Suprapubic skin (tissue), 4 donors: ENCODE results near the gene EGFR. TPM values are rescaled to one million over a fixed set of nuclear protein-coding genes. Genes with fewer than 3 reads are reported as not detected.

Experiments used
- DNase-seq, 2 donors: peaks; one replicate each; pipeline ENCODE4 v3.0.0-alpha.2; 2019; ENCODE audit warnings: low spot score in 2 of 2
- H3K27ac ChIP-seq: fragments of 200-600 bp; sonication (generic); one replicate; pipeline ENCODE4 v1.5.1; 2019
- H3K27me3 ChIP-seq: fragments of 200-600 bp; sonication (generic); one replicate; pipeline ENCODE4 v1.5.1; 2019
- H3K36me3 ChIP-seq: fragments of 200-600 bp; sonication (generic); one replicate; pipeline ENCODE4 v1.5.1; 2019
- H3K4me1 ChIP-seq: fragments of 200-600 bp; sonication (generic); one replicate; pipeline ENCODE4 v1.5.1; 2019
- H3K4me3 ChIP-seq: fragments of 200-600 bp; sonication (generic); one replicate; pipeline ENCODE4 v1.5.1; 2019; ENCODE audit warnings: mild to moderate bottlenecking
- H3K9me3 ChIP-seq: fragments of 200-600 bp; sonication (generic); one replicate; pipeline ENCODE4 v1.5.1; 2019
- CTCF ChIP-seq, 2 donors: fragments of 200-600 bp in 1 of 2; fragments of 450-650 bp in 1 of 2; sonication (generic) in 1 of 2; IDR thresholded peaks; one replicate each; pipeline ENCODE4 v1.5.1; 2016 to 2019; ENCODE audit warnings: antibody characterized with exemption in 2 of 2, mild to moderate bottlenecking in 1 of 2, moderate library complexity in 1 of 2
- EP300 ChIP-seq: sonication (generic); formaldehyde crosslinking; IDR thresholded peaks from one replicate; pipeline ENCODE4 v1.6.1; 2017; ENCODE audit warnings: antibody characterized with exemption
- POLR2A ChIP-seq, 2 donors: fragments of 450-650 bp; IDR thresholded peaks; one replicate each; pipeline ENCODE4 v1.6.1; 2017; ENCODE audit warnings: antibody characterized with exemption in 2 of 2, mild to moderate bottlenecking in 2 of 2, moderate library complexity in 2 of 2
- POLR2AphosphoS5 ChIP-seq, 3 donors: sonication (generic); formaldehyde crosslinking; IDR thresholded peaks; one replicate each; pipeline ENCODE4 v1.6.1; 2017; ENCODE audit warnings: antibody characterized with exemption in 3 of 3
- WGBS: methylation state at CpG from one replicate; pipeline ENCODE4 v1.1.5; 2018; 5-methylcytosine and 5-hydroxymethylcytosine counted together
- total RNA-seq, 4 donors: library from RNA; depleted of rRNA; stranded (reverse); fragments of >200 nt; gene quantifications; one replicate each; pipeline ENCODE4 v1.1.0, GENCODE V29; 2016

The EGFR gene
- total RNA-seq, 4 donors from 2014 or later, result 231 to 341 (median 271) TPM

GRCh38 chr7:55104712-55105433, 86.1 kb downstream of the EGFR start:
- DNase-seq, result no peak
- WGBS, result 45% methylated on average over 3 of the region's 3 CpGs
- H3K27ac ChIP-seq, result no peak overlapping the region

GRCh38 chr7:55105952-55106351, 87.1 kb downstream of the EGFR start:
- no peaks in the 10 kb centered on the region for H3K27me3 ChIP-seq
- TF ChIP-seq EP300, result no peak
- TF ChIP-seq POLR2A (IDR thresholded peaks at IDR 0.05), result no peak
- TF ChIP-seq CTCF (IDR thresholded peaks at IDR 0.05), result no peak
- TF ChIP-seq POLR2AphosphoS5 (IDR thresholded peaks at IDR 0.05), result no peak
- DNase-seq, result no peak
- H3K9me3 ChIP-seq, result no peaks in the 10 kb centered on the region
- no peak overlapping the region for H3K4me3 ChIP-seq
- peaks cover 76% of the 10 kb centered on the region for H3K4me1 ChIP-seq
- no peaks in the 10 kb centered on the region for H3K36me3 ChIP-seq
- H3K27ac ChIP-seq, result no peak overlapping the region
- WGBS, result 58% methylated on average over 6 of the region's 6 CpGs

More at GRCh38 chr7:55104712-55105433, 86.1 kb downstream of the EGFR start:
- Histone ChIP-seq H3K4me1 (peaks cover 76% of the 10 kb centered on the region), H3K4me3 (no peak overlapping the region), H3K9me3 (no peaks in the 10 kb centered on the region), H3K27me3 (no peaks in the 10 kb centered on the region), H3K36me3 (no peaks in the 10 kb centered on the region)
- no peak for TF ChIP-seq CTCF (IDR thresholded peaks at IDR 0.05)
- TF ChIP-seq POLR2AphosphoS5 (IDR thresholded peaks at IDR 0.05), result no peak
- TF ChIP-seq POLR2A (IDR thresholded peaks at IDR 0.05), result no peak
- TF ChIP-seq EP300, result no peak

GRCh38 chr7:55107946-55108345, 89.1 kb downstream of the EGFR start:
- no peaks in the 10 kb centered on the region for H3K36me3 ChIP-seq
- no peaks in the 10 kb centered on the region for H3K9me3 ChIP-seq
- H3K27ac ChIP-seq, result no peak overlapping the region
- TF ChIP-seq POLR2AphosphoS5 (IDR thresholded peaks at IDR 0.05) (no peak), CTCF (IDR thresholded peaks at IDR 0.05) (no peak), EP300 (no peak), POLR2A (IDR thresholded peaks at IDR 0.05) (no peak)
- DNase-seq, result no peak
- H3K4me1 ChIP-seq, result peaks cover 81% of the 10 kb centered on the region
- 79% methylated on average over 4 of the region's 4 CpGs for WGBS
- no peaks in the 10 kb centered on the region for H3K27me3 ChIP-seq
- no peak overlapping the region for H3K4me3 ChIP-seq

GRCh38 chr7:55108401-55108800, 89.6 kb downstream of the EGFR start:
- Histone ChIP-seq H3K9me3 (no peaks in the 10 kb centered on the region), H3K27ac (peak overlapping the region; percentile 91), H3K36me3 (no peaks in the 10 kb centered on the region), H3K4me1 (peaks cover 85% of the 10 kb centered on the region), H3K27me3 (no peaks in the 10 kb centered on the region), H3K4me3 (no peak overlapping the region)
- TF ChIP-seq POLR2A (IDR thresholded peaks at IDR 0.05) (no peak), POLR2AphosphoS5 (IDR thresholded peaks at IDR 0.05) (no peak), CTCF (IDR thresholded peaks at IDR 0.05) (no peak), EP300 (no peak)
- DNase-seq, result no peak
- 70% methylated on average over 5 of the region's 5 CpGs for WGBS

- no peak for TF ChIP-seq POLR2A (IDR thresholded peaks at IDR 0.05)
- no peak for TF ChIP-seq CTCF (IDR thresholded peaks at IDR 0.05)
- no peak for TF ChIP-seq POLR2AphosphoS5 (IDR thresholded peaks at IDR 0.05)
- no peak for TF ChIP-seq EP300
- 50% methylated on average over 3 of the region's 3 CpGs for WGBS
- H3K4me1 ChIP-seq, result peaks cover 89% of the 10 kb centered on the region
Measured at GRCh38 chr7:55108818-55109217, 90.0 kb downstream of the EGFR start.

More at GRCh38 chr7:55108818-55109217, 90.0 kb downstream of the EGFR start:
- Histone ChIP-seq H3K27ac (peak overlapping the region; percentile 91), H3K4me3 (no peak overlapping the region), H3K36me3 (no peaks in the 10 kb centered on the region), H3K27me3 (no peaks in the 10 kb centered on the region), H3K9me3 (no peaks in the 10 kb centered on the region)
- DNase-seq, result no peak
